GM21786 (cell line): ENCODE measurements around the gene PTPN13.
"Not testable (repeated sequence)": the region's sequence is repeated elsewhere in the genome, so short reads cannot be mapped to it uniquely, and the experiment has no call there.

Source experiments
- ATAC-seq: cut with Tn5 transposase; IDR thresholded peaks from one replicate; pipeline ENCODE4 v1.9.1; 2021; ENCODE audit not compliant: unreplicated experiment

The PTPN13 gene

DNA sequence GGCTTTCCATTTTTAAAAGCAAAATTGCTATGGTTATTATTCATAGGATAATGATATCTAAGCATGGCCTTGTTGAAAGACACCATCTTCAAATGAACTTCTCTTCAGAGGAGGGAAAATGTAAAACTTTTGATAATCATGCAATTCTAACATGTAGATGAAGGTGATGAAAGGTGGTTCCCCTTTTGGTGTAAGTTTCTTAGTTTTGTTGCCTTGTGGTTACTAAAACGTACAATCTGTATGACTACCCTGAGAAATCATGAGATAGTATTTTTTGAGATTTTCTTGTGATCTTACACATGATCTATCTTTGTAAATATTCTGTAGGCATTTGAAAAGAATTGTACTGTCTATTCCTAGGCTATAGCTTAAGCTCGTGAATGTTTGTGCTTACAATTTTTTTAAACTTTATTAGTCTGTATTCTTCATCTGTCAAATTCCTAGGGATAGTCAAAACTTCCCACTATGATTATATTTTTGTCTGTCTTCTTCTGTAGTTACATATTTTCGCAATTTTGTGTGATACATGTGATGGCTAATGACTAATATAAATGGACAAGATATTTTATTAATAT, 47.5 kb downstream of the PTPN13 start:
- no peak for ATAC-seq

DNA sequence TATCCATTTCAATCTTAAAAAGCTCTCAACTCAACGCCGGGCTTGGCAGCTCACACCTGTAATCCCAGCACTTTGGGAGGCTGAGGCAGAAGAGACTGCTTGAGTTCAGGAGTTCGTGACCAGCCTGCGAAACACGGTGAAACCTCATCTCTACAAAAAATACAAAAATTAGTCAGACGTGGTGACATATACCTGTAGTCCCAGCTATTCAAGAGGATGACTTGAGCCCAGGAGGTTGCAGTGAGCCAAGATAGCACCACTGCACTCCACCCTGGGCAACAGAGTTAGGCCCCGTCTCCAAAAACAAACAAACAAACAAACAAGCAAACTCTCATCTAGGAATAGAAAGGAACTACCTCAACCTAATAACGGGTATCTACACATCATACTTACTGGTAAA, 50.8 kb downstream of the PTPN13 start:
- ATAC-seq: no peak

DNA sequence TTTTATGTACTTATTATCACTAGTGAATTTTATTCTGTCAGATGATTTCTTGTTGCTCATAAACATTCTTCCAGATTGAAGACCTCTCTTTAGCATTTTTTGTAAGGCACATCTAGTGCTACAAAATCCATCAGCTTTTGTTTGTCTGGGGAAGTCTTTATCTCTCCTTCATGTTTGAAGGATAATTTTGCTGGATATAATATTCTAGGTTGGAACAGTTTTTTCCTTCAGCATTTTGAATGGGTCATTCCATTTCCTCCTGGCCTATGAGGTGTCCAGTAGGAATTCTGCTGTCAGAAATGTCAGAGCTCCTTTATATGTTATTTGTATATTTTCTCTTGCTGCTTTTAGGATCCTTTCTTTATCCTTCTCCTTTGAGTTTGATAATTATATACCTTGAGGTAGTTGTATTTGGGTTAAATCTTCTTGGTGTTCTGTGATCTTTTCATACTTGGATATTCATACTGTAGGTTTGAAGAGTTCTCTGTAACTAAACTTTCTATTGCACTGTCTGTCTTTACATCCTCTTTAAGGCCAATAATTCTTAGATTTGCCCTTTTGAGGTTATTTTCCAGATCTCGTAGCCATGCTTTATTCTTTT, 58.3 kb downstream of the PTPN13 start:
- ATAC-seq: no peak

DNA sequence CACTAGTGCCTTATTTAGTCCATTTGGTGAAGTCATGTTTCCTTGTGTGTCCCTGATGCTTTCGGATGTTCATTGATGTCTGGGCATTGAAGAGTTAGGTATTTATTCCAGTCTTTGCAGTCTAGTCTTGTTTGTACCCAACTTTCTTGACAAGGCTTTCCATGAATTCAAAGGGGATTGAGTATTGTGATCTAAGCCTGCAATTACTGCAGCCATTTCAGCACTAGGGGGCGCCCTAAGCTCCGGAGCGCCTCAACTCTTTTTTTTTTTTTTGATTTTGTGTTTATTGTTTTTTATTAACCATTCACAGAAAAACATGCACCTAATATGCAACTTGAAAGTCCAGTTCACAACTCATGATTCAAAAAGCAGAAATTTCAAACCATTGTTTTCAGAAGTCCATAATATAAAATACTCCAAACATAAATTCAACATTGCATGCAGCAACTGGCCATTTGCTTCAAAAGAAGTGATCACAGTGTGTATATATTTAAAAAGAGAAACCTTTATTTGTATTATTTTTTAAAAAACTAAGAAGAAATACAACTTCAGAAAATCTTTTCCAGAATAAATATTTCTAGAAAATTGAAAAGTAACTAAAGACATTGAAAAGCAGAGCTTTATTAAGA, 59.2 kb downstream of the PTPN13 start:
- no peak for ATAC-seq

DNA sequence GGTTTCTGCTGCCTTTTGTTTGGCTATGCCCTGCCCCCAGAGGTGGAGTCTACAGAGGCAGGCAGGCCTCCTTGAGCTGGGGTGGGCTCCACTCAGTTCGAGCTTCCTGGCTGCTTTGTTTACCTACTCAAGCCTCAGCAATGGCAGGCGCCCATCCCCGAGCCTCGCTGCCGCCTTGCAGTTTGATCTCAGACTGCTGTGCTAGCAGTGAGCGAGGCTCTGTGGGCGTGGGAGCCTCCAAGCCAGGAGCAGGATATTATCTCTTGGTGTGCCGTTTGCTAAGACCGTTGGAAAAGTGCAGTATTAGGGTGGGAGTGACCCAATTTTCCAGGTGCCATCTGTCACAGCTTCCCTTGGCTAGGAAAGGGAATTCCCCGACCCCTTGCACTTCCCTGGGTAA, 62.7 kb downstream of the PTPN13 start:
- ATAC-seq: not testable (repeated sequence)

DNA sequence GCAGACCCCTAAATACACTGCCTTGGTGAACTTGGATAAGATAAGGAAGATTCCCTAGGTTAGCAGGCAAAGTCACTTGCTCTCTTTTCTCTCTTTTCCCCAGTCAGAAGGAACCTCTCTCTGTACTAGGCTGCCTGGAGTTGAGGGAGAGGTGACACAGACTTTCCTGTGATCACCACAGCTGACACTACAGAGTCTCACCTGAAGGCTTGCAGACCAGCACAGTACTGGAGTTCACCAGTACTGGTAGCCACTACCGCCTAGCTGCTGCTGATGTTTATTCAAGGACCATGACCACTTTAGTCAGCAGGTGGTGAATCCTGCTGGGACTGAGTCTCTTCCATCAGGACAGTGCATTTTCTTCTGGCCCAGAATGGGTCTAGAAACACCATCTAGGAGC, 63.3 kb downstream of the PTPN13 start:
- no peak for ATAC-seq

DNA sequence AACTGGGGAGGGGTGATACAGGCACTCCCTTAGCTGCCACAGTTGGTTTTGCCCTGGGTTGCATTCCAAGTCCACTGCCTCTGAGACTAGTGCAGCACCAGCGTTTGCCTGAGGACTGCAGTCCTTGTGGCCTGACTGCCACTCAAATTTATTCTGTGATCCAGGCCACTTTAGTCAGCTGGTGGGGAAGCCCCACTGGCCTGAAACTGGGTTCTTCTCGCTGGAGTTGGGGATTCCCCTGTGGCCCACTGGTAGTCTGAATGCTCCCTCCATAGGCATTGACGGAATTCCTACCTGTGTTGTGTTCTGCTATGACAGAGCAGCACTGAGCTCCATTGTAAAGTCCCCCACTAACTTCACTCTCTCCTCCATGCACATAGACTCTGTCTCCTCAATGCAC, 63.8 kb downstream of the PTPN13 start:
- ATAC-seq: no peak

DNA sequence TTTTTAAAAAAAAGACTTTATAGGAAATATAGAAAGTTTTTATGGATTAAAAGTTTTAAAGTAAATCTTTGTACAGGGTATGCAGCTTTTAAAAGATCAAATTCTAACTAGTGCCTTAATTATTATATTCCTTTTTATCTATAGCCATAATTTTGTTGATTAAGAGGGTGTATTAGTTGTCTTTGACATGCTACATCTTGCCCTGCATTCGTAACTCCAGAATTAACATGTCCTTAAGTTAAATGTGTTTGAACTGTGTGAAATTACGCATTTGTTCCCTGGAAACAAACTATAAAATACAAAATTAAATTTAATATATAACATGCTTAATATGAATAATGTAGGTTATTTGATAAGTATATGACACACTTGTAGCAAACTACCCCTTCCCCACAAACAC, 66.3 kb downstream of the PTPN13 start:
- no peak for ATAC-seq

DNA sequence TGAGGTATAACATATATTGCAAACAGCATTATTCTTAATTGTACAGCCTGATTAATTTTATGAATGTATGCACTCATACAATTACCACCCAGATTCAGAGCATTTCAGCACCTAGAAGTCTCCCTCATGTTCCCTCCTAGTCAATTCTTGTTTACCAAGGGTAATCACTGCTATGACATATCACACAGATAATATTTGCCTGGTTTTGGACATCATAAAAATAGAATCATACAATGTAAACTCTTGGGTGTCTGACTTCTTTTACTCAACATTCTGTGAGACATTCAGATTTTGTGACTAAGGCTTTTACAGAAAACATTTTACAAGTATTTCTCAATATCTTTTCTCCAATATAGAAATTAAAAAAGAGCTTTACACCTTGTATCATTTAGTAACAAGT, 66.9 kb downstream of the PTPN13 start:
- no peak for ATAC-seq

DNA sequence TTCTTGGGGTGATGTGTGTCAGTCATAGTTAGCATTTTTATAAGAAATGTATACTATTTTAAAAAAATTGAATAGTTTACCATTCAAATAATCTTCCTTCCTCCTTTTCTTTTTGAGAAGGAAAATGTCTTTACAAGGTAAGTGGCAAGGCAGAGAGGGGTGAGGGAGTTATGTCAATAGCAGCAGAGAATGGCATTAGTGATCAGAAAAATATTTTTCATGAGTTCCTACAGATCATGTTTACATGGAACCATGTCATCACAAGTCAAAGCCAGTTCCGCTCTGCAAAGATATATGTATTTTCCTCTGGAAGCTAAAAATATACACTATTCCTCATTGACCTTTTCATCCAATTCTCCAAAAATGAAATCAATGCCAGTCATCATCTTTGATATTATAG, 67.3 kb downstream of the PTPN13 start:
- ATAC-seq: no peak

DNA sequence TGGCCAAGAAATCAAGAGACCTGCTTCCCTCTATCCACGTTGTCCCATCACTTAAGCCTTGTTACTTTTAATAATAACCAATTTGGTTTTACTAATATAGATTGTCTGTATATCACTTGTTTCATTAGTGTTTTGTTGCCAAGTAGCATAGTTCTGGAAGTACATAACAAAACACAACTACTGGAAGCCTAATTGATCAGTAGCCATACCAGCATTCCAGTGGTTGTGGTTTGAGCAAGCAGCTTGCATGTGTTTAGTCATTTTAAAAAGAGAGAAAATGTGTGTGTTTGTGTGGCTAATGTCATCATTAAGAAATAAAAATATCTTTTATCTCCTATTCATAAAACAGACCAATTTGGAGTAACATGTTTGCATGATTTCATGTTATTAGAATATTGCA, 70.8 kb downstream of the PTPN13 start:
- ATAC-seq: no peak

DNA sequence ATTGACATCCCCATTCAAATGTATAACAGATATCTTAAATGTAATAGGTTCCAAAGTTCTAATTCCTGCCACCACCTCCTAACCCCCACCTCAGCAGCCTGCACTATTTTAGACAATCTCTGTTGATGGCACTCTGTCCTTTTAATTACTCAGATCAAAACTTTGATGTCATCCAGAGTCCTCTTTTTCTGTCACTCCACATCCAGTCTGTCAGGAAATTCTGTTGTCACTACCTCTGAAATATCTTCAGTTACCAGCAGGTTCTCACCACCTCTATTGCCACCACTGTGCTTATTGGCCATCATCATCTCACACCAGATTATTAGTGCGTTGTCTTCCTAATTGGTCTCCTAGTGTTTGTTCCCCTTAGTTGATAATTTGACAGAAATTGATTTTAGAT, 76.2 kb downstream of the PTPN13 start:
- no peak for ATAC-seq

DNA sequence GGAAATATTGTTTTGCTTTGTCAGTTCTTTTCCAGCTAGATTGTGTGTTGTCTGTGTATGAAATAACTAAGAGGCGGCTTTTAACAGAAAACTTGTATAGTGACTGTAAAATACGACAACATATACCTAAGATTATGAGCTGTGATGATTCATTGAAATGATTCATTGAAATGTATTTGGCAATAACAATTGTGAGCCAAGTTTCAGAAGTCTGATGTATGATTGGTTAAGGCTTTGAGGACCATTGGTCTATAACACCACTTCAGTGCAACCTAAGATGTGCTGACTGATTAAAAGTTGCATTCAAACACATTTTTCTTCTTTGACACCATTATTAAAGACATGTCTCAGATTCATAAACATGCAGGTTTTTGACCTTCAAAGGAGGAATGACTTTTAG, 76.6 kb downstream of the PTPN13 start:
- no peak for ATAC-seq

DNA sequence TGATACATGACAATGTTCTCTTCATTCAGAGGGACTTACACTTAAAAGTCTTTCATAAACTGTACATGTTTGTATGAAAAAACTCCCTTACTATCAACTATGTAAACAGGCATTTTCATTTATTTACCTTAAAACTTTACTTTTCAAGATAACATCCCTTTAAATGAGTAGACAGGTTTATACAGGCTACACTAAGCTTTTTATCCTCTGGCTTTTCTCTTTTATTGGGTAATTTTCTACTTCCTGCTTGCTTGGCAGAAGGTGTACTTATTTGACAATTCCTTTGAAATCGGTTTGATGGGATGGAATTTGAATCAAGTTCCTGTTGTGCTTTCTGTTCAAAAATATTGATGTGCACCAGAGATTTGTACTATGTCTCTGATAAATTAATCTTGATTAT, 81.4 kb downstream of the PTPN13 start:
- no peak for ATAC-seq

DNA sequence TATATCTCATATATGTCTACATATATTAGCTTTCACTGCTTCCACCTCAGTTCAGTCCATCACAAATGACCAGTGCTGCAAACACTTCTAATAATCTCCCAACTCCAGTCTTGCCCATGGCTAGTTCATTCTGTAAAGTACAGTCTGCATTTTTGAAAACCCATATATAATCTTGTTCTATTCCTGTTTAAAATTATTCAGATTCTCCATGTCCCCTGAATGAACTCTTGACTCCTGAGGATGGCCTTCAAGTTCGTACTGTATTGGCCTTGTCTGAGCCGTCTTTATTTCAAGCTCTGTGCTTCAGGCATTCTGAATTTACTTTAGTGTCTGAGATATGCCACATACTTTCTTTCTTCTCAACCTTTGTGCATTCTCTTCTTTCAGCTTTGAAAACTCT, 84.7 kb downstream of the PTPN13 start:
- no peak for ATAC-seq

DNA sequence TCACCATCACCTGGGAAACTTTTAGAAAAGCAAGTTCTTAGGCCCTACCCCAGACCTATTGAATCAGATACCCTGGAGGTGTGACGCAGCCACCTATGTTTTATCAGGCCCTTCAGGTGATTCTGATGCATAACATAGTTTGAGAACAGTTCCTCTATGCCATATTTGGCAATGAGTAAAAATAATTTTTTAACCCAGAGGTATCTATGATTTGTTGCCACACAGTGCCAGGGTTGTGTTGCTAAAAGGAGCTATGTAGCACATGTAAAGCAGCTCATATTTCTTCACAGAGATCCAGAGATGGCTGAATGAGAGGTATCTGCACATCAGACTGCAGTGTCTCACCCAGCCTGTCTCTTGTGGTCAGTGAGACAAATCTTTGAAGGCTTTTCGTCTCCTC, 85.3 kb downstream of the PTPN13 start:
- no peak for ATAC-seq

DNA sequence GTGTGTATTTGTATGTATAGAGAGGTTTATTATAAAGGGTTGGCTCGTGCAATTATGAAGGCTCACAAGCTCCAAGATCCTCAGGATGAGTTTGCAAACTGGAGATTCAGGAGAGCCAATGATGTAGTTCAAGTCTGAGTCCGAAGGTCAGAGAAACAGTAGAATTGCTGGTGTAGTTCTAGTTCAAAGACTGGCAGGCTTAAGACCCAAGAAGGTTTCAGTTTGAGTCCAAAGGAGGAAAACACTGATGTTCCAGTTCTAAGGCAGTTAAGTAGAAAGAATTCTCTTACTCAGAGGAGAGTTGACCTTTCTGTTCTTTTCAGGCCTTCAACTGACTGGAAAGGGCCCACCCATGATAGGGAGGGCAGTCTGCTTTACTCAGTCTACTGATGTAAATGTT, 89.1 kb downstream of the PTPN13 start:
- ATAC-seq: no peak

DNA sequence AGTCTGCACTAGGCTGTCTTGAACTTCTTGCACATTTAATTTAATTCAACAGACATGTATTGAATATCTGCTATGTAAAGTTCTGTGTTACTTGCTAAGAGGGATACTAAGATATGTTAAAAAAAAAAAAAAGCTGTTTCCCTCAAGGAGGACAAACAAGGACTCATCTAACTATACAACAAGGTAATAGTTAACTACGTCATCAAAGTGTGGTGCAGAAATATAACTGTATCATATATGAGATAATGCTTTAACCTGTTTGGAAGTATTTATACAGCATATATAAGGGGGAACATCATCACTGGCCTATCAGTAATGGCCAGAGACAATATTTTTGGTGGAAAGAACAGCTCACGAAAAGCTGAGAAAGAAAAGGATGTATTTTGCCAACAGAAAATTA, 89.9 kb downstream of the PTPN13 start:
- ATAC-seq: no peak

DNA sequence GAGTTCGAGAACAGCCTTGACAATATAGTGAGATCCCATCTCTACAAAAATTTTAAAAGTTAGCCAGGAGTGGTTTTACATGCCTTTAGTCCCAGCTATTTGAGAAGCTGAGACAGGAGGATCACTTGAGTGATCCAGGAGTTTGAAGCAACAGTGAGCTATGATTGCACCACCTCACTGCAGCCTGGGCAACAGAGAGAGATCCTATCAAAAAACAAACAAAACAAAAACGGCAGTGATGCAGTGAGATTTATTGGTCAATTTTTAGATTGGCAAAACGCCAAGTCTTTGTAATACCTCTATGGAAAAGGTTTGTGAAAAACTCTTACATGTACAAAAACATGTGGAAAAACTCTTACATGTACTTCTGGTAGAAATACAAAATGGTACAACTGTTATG, 91.3 kb downstream of the PTPN13 start:
- no peak for ATAC-seq

DNA sequence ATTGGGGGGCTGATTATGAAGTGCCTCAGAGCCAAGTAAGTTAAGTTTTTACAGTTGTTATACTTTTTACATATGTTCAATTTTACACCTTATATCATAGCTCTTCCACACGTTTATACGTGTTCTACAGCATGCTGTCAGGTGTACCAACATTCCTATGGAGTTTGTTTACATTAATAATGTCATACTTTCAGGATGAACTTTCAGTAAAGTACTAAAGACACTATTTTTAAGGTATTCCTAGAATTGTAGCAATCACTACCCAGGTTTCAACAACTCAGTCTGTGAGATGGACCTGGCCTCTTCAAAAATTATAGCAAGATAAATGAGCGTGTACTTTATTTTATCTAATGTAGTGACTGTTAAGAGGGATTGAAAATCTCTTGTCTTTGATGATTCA, 92.6 kb downstream of the PTPN13 start:
- no peak for ATAC-seq

DNA sequence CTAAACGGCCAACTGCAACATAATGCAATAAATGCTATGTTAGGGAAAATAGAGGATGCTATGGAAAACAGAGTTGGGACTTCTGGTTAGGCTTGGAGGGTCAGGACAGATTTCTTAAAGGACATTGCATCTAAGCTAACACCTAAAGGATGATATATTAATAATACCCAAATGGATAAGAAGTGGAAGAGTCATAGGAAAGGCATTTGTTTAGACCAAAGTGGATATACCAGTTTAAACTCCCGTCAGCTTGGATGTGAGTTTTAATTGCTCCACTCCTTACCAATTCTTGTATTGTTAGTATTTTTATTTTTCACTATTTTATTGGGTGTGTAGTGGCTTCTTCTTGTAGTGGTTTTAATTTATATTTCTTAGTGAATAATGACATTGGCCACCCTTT, 93.9 kb downstream of the PTPN13 start:
- no peak for ATAC-seq

DNA sequence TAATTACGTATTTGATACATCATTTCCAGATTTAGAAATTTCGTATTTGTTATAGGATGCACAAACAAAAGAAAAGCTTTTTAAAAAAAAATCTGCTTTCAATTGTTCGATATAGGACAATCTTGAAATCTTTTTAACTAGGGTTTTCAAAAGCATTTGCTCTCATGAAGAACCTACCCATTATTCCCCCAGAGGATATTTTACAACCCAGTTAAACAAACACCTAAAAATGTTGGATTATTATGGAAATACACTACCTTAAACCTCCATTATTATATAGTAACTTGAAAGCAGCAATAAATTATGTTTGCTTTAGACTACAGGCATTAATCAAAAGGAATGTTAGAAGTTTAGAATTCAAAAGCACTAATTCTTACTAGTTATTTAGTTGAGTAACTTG, 110.5 kb downstream of the PTPN13 start:
- no peak for ATAC-seq
